KMS-11 (cell line): ENCODE results near the gene PRR14L.

Experiments
- H2AFZ ChIP-seq: fragments of 200-600 bp; sonication (generic); 2 replicates; pipeline ENCODE4 v1.6.1; 2016; ENCODE audit warnings: antibody characterized with exemption, mixed run types, low read depth
- H3K27ac ChIP-seq: fragments of 200-600 bp; sonication (generic); 2 replicates; pipeline ENCODE4 v1.6.1; 2016; ENCODE audit warnings: mild to moderate bottlenecking, mixed run types
- H3K27me3 ChIP-seq: fragments of 200-600 bp; sonication (generic); 2 replicates; pipeline ENCODE4 v1.6.1; 2017; ENCODE audit warnings: mild to moderate bottlenecking, low read depth, mixed run types, moderate library complexity; ENCODE audit not compliant: insufficient read depth
- H3K36me3 ChIP-seq: fragments of 200-600 bp; sonication (generic); 2 replicates; pipeline ENCODE4 v1.6.1; 2017; ENCODE audit warnings: mild to moderate bottlenecking, mixed run types; ENCODE audit not compliant: insufficient read depth
- H3K4me1 ChIP-seq: fragments of 200-600 bp; sonication (generic); 2 replicates; pipeline ENCODE4 v1.6.1; 2016; ENCODE audit warnings: mild to moderate bottlenecking, low read depth, mixed run types; ENCODE audit not compliant: poor library complexity, severe bottlenecking
- H3K4me2 ChIP-seq: fragments of 200-600 bp; sonication (generic); 2 replicates; pipeline ENCODE4 v1.7.0; 2016; ENCODE audit warnings: mild to moderate bottlenecking, mixed run types
- H3K4me3 ChIP-seq: fragments of 200-600 bp; sonication (generic); IDR thresholded peaks from 2 replicates; pipeline ENCODE4 v1.6.1; 2017; ENCODE audit warnings: low read depth, low read length, mixed read lengths; ENCODE audit not compliant: insufficient read depth
- H3K79me2 ChIP-seq: fragments of 200-600 bp; sonication (generic); 2 replicates; pipeline ENCODE4 v1.6.1; 2016; ENCODE audit warnings: low read depth, mixed run types; ENCODE audit not compliant: insufficient read depth
- H3K9ac ChIP-seq: fragments of 200-600 bp; sonication (generic); 2 replicates; pipeline ENCODE4 v1.6.1; 2016; ENCODE audit warnings: mild to moderate bottlenecking, mixed run types
- H4K20me1 ChIP-seq: fragments of 200-600 bp; sonication (generic); 2 replicates; pipeline ENCODE4 v1.6.1; 2016; ENCODE audit warnings: mild to moderate bottlenecking, mixed run types; ENCODE audit not compliant: insufficient read depth
- CTCF ChIP-seq: fragments of 200-600 bp; sonication (generic); conservative IDR thresholded peaks from 2 replicates; pipeline ENCODE4 v1.6.1; 2017; ENCODE audit warnings: low read depth, mild to moderate bottlenecking, antibody characterized with exemption, low read length, moderate library complexity, mixed read lengths

Gene PRR14L

GRCh38 chr22:31659246-31659645 is 90.7 kb downstream of the PRR14L start:
- no peak overlapping the region for H3K27ac ChIP-seq
- H4K20me1 ChIP-seq, result no peaks in the 10 kb centered on the region
- peaks cover 70% of the 10 kb centered on the region for H3K79me2 ChIP-seq

GRCh38 chr22:31654408-31654807 is 95.5 kb downstream of the PRR14L start:
- peaks cover 6% of the 10 kb centered on the region for H3K4me1 ChIP-seq
- no peaks in the 10 kb centered on the region for H4K20me1 ChIP-seq
- H3K9ac ChIP-seq, result no peak overlapping the region

More at GRCh38 chr22:31659246-31659645, 90.7 kb downstream of the PRR14L start:
- Histone ChIP-seq H2AFZ (no peak overlapping the region), H3K27me3 (no peaks in the 10 kb centered on the region), H3K4me3 (no peak overlapping the region), H3K4me2 (no peak overlapping the region), H3K36me3 (no peaks in the 10 kb centered on the region), H3K9ac (no peak overlapping the region), H3K4me1 (peaks cover 11% of the 10 kb centered on the region)
- TF ChIP-seq CTCF, result no peak

GRCh38 chr22:31653944-31654343 is 96.0 kb downstream of the PRR14L start:
- no peaks in the 10 kb centered on the region for H3K27me3 ChIP-seq
- peaks cover 74% of the 10 kb centered on the region for H3K79me2 ChIP-seq
- no peak overlapping the region for H2AFZ ChIP-seq
- no peaks in the 10 kb centered on the region; the same call in 1 of the 2 replicates for H3K36me3 ChIP-seq
- no peaks in the 10 kb centered on the region for H4K20me1 ChIP-seq
- H3K9ac ChIP-seq, result no peak overlapping the region
- no peak for TF ChIP-seq CTCF
- H3K4me3 ChIP-seq, result no peak overlapping the region
- no peak overlapping the region for H3K4me2 ChIP-seq
- H3K27ac ChIP-seq, result no peak overlapping the region
- H3K4me1 ChIP-seq, result peaks cover 6% of the 10 kb centered on the region

More at GRCh38 chr22:31654408-31654807, 95.5 kb downstream of the PRR14L start:
- peaks cover 78% of the 10 kb centered on the region for H3K79me2 ChIP-seq
- H3K4me3 ChIP-seq, result no peak overlapping the region
- no peaks in the 10 kb centered on the region for H3K27me3 ChIP-seq
- H3K4me2 ChIP-seq, result no peak overlapping the region
- H3K36me3 ChIP-seq, result no peaks in the 10 kb centered on the region; the same call in 1 of the 2 replicates
- no peak overlapping the region for H2AFZ ChIP-seq
- H3K27ac ChIP-seq, result no peak overlapping the region
- TF ChIP-seq CTCF, result no peak

- Histone ChIP-seq H3K9ac (no peak overlapping the region), H3K4me1 (peaks cover 6% of the 10 kb centered on the region), H3K27me3 (no peaks in the 10 kb centered on the region), H3K27ac (no peak overlapping the region), H3K79me2 (peaks cover 65% of the 10 kb centered on the region; the same call in 1 of the 2 replicates), H2AFZ (no peak overlapping the region), H3K4me2 (no peak overlapping the region), H4K20me1 (no peaks in the 10 kb centered on the region), H3K36me3 (no peaks in the 10 kb centered on the region; the same call in 1 of the 2 replicates), H3K4me3 (no peak overlapping the region)
- TF ChIP-seq CTCF, result no peak
Observed at GRCh38 chr22:31652911-31653684, 96.8 kb downstream of the PRR14L start.
